ENCODE results near the gene SPRED3. TPM values are rescaled to one million over a fixed set of nuclear protein-coding genes. Genes with fewer than 3 reads are reported as not detected.

SPRED3 gene
- total RNA-seq, 1 experiment from 2014 or later = 5.6 TPM

DNA sequence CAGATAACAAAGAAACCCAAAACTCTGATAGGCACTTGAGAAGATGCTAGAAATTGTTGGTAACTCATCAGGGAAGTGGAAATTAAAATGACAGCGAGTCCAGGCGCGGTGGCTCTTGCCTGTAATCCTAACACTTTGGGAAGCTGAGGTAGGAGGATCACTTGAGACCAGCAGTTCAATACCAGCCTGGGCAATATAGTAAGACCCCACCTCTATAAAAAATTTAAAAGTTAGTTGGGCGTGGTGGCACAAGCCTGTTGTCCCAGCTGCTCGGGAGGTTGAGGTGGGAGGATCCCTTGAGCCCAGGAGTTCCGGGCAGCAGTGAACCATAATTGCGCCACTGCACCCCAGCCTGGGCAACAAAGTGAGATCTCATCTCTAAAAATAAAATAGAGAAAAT lies 42.4 kb downstream of the SPRED3 start:
- Mint-ChIP-seq H3K27me3 (ENCODE audit: insufficient read depth, unreplicated experiment) (peaks cover 30% of the 10 kb centered on the region), H3K4me1 (ENCODE audit: insufficient read depth, unreplicated experiment) (no peaks in the 10 kb centered on the region), H3K36me3 (ENCODE audit: insufficient read depth, unreplicated experiment) (no peaks in the 10 kb centered on the region), H3K27ac (ENCODE audit: low read depth, unreplicated experiment) (no peak overlapping the region), H3K4me3 (ENCODE audit: unreplicated experiment) (no peak overlapping the region), H3K9me3 (ENCODE audit: unreplicated experiment) (no peaks in the 10 kb centered on the region)
- BruUV-seq (replicated peaks) = no TSS peak
- POLR2A ChIA-PET = no interaction called here
- no peak for DNase-seq (ENCODE audit: unreplicated experiment)
- CTCF ChIA-PET = no interaction called here
- TF ChIP-seq, protein P1, sequence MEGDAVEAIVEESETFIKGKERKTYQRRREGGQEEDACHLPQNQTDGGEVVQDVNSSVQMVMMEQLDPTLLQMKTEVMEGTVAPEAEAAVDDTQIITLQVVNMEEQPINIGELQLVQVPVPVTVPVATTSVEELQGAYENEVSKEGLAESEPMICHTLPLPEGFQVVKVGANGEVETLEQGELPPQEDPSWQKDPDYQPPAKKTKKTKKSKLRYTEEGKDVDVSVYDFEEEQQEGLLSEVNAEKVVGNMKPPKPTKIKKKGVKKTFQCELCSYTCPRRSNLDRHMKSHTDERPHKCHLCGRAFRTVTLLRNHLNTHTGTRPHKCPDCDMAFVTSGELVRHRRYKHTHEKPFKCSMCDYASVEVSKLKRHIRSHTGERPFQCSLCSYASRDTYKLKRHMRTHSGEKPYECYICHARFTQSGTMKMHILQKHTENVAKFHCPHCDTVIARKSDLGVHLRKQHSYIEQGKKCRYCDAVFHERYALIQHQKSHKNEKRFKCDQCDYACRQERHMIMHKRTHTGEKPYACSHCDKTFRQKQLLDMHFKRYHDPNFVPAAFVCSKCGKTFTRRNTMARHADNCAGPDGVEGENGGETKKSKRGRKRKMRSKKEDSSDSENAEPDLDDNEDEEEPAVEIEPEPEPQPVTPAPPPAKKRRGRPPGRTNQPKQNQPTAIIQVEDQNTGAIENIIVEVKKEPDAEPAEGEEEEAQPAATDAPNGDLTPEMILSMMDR (IDR thresholded peaks at IDR 0.05; ENCODE audit: unreplicated experiment) = no peak
- intact Hi-C loops (cut with micrococcal nuclease) = no loop called here

DNA sequence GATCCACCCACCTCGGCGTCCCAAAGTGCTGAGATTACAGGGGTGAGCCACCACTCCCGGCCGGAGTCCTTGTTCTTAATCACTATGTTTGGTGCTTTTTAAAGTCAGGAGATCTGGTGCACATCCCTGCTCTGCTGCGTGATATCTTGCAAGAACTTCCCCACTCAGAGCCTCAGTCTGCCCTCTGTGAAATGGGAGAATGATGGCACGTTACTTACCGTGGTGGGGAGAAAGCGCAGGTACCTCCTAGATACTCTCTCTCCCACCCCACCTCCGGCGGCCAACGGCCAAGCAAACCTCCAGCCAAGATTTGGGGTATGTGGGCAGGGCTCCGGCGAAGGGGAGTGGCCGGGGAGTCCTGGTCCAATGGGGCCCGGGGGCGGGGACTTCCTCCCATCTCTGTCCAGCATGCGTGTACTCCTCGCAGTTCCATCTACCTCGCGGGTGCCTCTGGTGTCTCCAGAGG lies 44.8 kb downstream of the SPRED3 start, which contains the start of gene RYR1:
TSS of gene RYR1 (plus strand) at position 424 of the 466 bp plus-strand sequence. CDS start 139 bp downstream, outside the sequence.
- intact Hi-C loops (cut with micrococcal nuclease) = no loop called here
- TF ChIP-seq, protein P1 (IDR thresholded peaks at IDR 0.05; ENCODE audit: unreplicated experiment) = no peak
- DNase-seq (ENCODE audit: unreplicated experiment) = peak; percentile 44
- POLR2A ChIA-PET = no interaction called here
- no peak within 1 kb of the TSS for H3K4me3 Mint-ChIP-seq (ENCODE audit: unreplicated experiment)
- BruUV-seq (replicated peaks) = no TSS peak
- H3K27ac Mint-ChIP-seq (ENCODE audit: low read depth, unreplicated experiment) = no peak within 1 kb of the TSS
- CTCF ChIA-PET = no interaction called here
- H3K9me3 Mint-ChIP-seq (ENCODE audit: unreplicated experiment) = no peaks in the 10 kb centered on the region
- H3K4me1 Mint-ChIP-seq (ENCODE audit: insufficient read depth, unreplicated experiment) = no peaks in the 10 kb centered on the region
- peaks cover 30% of the 10 kb centered on the region for H3K27me3 Mint-ChIP-seq (ENCODE audit: insufficient read depth, unreplicated experiment)
- H3K36me3 Mint-ChIP-seq (ENCODE audit: insufficient read depth, unreplicated experiment) = no peaks in the 10 kb centered on the region

DNA sequence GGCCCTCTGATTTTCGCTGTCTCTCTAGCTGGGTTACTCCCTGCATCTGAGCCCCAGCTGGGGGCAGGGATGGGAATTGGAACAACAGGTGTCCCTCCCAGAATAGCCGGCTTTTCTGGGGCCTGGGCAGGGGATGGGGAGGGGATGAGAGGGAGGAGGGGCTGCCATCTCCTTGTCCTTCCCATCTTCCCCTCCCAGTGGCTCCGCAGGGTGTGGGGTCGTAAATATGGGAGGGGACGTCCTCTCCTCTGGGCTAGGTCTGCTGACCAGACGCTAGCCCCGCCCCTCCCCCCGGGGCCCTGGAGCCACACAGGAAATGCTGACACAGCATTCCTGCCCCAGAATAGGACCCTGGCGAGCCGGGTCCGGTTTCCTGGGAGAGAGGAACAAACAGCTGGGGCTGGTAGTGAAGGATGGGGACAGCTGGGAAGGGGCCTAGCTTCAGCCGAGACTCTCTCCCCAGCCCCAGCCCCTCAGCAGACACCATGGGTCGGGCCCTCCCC lies 46.1 kb downstream of the SPRED3 start:
- no TSS peak for BruUV-seq (replicated peaks)
- no peak for DNase-seq (ENCODE audit: unreplicated experiment)
- Mint-ChIP-seq H3K36me3 (ENCODE audit: insufficient read depth, unreplicated experiment) (no peaks in the 10 kb centered on the region), H3K27ac (ENCODE audit: low read depth, unreplicated experiment) (no peak overlapping the region), H3K4me3 (ENCODE audit: unreplicated experiment) (no peak overlapping the region), H3K4me1 (ENCODE audit: insufficient read depth, unreplicated experiment) (no peaks in the 10 kb centered on the region), H3K27me3 (ENCODE audit: insufficient read depth, unreplicated experiment) (peaks cover 18% of the 10 kb centered on the region), H3K9me3 (ENCODE audit: unreplicated experiment) (no peaks in the 10 kb centered on the region)
- ChIA-PET CTCF (interaction anchor here (0.6 kb wide), 2 partner anchors 36 to 70 kb away, joined by 3 to 4 read pairs; no protein-coding TSS in a partner anchor), POLR2A (no interaction called here)
- intact Hi-C loops (cut with micrococcal nuclease) = no loop called here
- TF ChIP-seq, protein P1 (IDR thresholded peaks at IDR 0.05; ENCODE audit: unreplicated experiment) = no peak

DNA sequence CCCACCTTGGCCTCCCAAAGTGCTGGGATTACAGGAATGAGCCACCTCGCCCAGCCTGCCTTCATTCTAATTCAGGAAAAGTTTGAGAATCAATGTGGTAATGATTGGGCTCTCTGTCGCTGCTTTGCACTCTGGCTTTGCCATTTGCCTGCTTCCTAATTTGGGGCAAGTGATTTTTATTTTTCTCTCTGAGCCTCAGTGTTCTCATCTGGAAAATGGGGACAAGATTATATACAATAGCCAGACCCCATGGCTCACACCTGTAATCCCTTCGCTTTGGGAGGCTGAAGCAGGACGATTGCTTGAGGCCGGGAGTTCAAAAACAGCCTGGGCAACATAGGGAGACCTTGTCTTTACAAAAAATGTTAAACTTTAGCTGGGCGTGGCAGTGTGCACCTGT lies 48.8 kb downstream of the SPRED3 start:
- CTCF ChIA-PET = no interaction called here
- H3K27ac Mint-ChIP-seq (ENCODE audit: low read depth, unreplicated experiment) = no peak overlapping the region
- H3K27me3 Mint-ChIP-seq (ENCODE audit: insufficient read depth, unreplicated experiment) = peaks cover 24% of the 10 kb centered on the region

More for the DNA sequence above, 48.8 kb downstream of the SPRED3 start:
- TF ChIP-seq, protein P1 (IDR thresholded peaks at IDR 0.05; ENCODE audit: unreplicated experiment) = no peak
- Mint-ChIP-seq H3K9me3 (ENCODE audit: unreplicated experiment) (no peaks in the 10 kb centered on the region), H3K36me3 (ENCODE audit: insufficient read depth, unreplicated experiment) (no peaks in the 10 kb centered on the region), H3K4me1 (ENCODE audit: insufficient read depth, unreplicated experiment) (no peaks in the 10 kb centered on the region), H3K4me3 (ENCODE audit: unreplicated experiment) (no peak overlapping the region)
- no TSS peak for BruUV-seq (replicated peaks)
- POLR2A ChIA-PET = no interaction called here
- intact Hi-C loops (cut with micrococcal nuclease) = no loop called here
- no peak for DNase-seq (ENCODE audit: unreplicated experiment)

Data from MCF 10A (cell line).